GM13976 (cell line): ENCODE data around the gene ABTB2.
A peak's percentile ranks its signal among the peaks of the same experiment; 100 is the strongest.

Source experiments
- DNase-seq: peaks from one replicate; pipeline ENCODE4 v3.0.0; 2012; ENCODE audit warnings: low spot score
- CTCF ChIP-seq: IDR thresholded peaks from 2 replicates; pipeline ENCODE4 v1.5.1; 2012; ENCODE audit warnings: borderline replicate concordance, mild to moderate bottlenecking; ENCODE audit not compliant: insufficient read depth; ENCODE audit errors: extremely low read depth, missing control alignments, control extremely low read depth
- in situ Hi-C: fragments of 300-500 bp; cut with MboI; formaldehyde crosslinking; loops from one replicate; pipeline ENCODE4 v1.12.0; 2022; ENCODE audit warnings: low sequenced_read_pairs, mixed read lengths, inconsistent platforms; ENCODE audit not compliant: unreplicated experiment

ABTB2 gene

GRCh38 chr11:34236572-34236971 lies 121.2 kb downstream of the ABTB2 start:
- no peak for DNase-seq
- in situ Hi-C loops: no loop called here
- no peak for TF ChIP-seq CTCF

GRCh38 chr11:34235591-34236071 lies 122.2 kb downstream of the ABTB2 start:
- no peak for DNase-seq
- no peak for TF ChIP-seq CTCF
- in situ Hi-C loops: no loop called here

GRCh38 chr11:34235189-34235588 lies 122.6 kb downstream of the ABTB2 start:
- no peak for DNase-seq
- TF ChIP-seq CTCF: no peak
- in situ Hi-C loops: no loop called here

GRCh38 chr11:34234086-34234740 lies 123.6 kb downstream of the ABTB2 start:
- in situ Hi-C loops: no loop called here
- DNase-seq: peak; percentile 63
- no peak for TF ChIP-seq CTCF

- in situ Hi-C loops: no loop called here
- DNase-seq: no peak
- TF ChIP-seq CTCF: no peak
These were observed 124.6 kb downstream of the ABTB2 start for GRCh38 chr11:34233215-34233614.

- in situ Hi-C loops: no loop called here
- no peak for DNase-seq
- TF ChIP-seq CTCF: no peak
These were observed 125.0 kb downstream of the ABTB2 start for GRCh38 chr11:34232807-34233206.
